Caco-2 (cell line): ENCODE results near the gene TTN. TPM values are rescaled to one million over a fixed set of nuclear protein-coding genes. Genes with fewer than 3 reads are reported as not detected.
A peak's percentile ranks its signal among the peaks of the same experiment; 100 is the strongest.

Source experiments
- BruUV-seq: library from RNA; stranded (reverse); fragments of 400-500 nt; replicated peaks from 2 replicates; lab custom pipeline; 2021; lab: Mats Ljungman, UMichigan
- CTCF ChIA-PET: fragments of 300-600 bp; sonication (Branson Sonifier 250); formaldehyde crosslinking; loops from one replicate; lab custom pipeline; 2022; ENCODE audit warnings: antibody characterized with exemption; lab: Charles Lee
- POLR2A ChIA-PET: fragments of 300-600 bp; sonication (Branson Sonifier 250); formaldehyde crosslinking; loops from one replicate; lab custom pipeline; 2022; ENCODE audit warnings: antibody characterized with exemption; lab: Charles Lee
- DNase-seq, 2 experiments: peaks; one replicate each; pipeline versions ENCODE4 v3.0.0 to v3.0.0-alpha.2; 2020 to 2022
- H3K27me3 ChIP-seq: replicated peaks from 2 replicates; pipeline ENCODE4 v1.6.0; 2011; ENCODE audit warnings: low read length; ENCODE audit not compliant: control insufficient read depth, insufficient read depth
- H3K36me3 ChIP-seq: 2 replicates; pipeline ENCODE4 v1.5.1; 2011; ENCODE audit warnings: low read length; ENCODE audit not compliant: control insufficient read depth, insufficient read depth
- H3K4me1 ChIP-seq: fragments of 250-450 bp; sonication (Bioruptor Pico); 2 replicates; pipeline ENCODE4 v1.5.1; 2020; ENCODE audit warnings: mild to moderate bottlenecking
- H3K4me3 ChIP-seq: 2 replicates; pipeline ENCODE4 v1.5.1; 2011; ENCODE audit warnings: low read depth, mild to moderate bottlenecking, control low read depth, low read length
- H3K9me3 ChIP-seq: fragments of 250-450 bp; sonication (Bioruptor Pico); 2 replicates; pipeline ENCODE4 v1.5.1; 2020; ENCODE audit warnings: mild to moderate bottlenecking, moderate library complexity
- H3K27ac Mint-ChIP-seq: one replicate; pipeline ENCODE4 v1.8.0; 2022; ENCODE audit warnings: mixed read lengths; ENCODE audit not compliant: unreplicated experiment
- H3K27me3 Mint-ChIP-seq: one replicate; pipeline ENCODE4 v1.8.0; 2022; ENCODE audit warnings: mixed read lengths; ENCODE audit not compliant: insufficient read depth, unreplicated experiment
- H3K36me3 Mint-ChIP-seq: one replicate; pipeline ENCODE4 v1.8.0; 2022; ENCODE audit warnings: mild to moderate bottlenecking, mixed read lengths; ENCODE audit not compliant: insufficient read depth, unreplicated experiment
- H3K4me1 Mint-ChIP-seq: one replicate; pipeline ENCODE4 v1.8.0; 2022; ENCODE audit warnings: low read depth, mixed read lengths; ENCODE audit not compliant: unreplicated experiment
- H3K4me3 Mint-ChIP-seq: one replicate; pipeline ENCODE4 v1.8.0; 2022; ENCODE audit warnings: mild to moderate bottlenecking, moderate library complexity, mixed read lengths; ENCODE audit not compliant: unreplicated experiment
- H3K9me3 Mint-ChIP-seq: one replicate; pipeline ENCODE4 v1.8.0; 2022; ENCODE audit warnings: mixed read lengths; ENCODE audit not compliant: unreplicated experiment
- intact Hi-C: fragments of 100-400 bp; cut with micrococcal nuclease; formaldehyde crosslinking; loops from one replicate; pipeline ENCODE4 v1.10.0; 2022; ENCODE audit not compliant: unreplicated experiment
- total RNA-seq: library from RNA; stranded (reverse); gene quantifications from 2 replicates; pipeline ENCODE4 v1.2.3, GENCODE V29; 2022
- TF ChIP-seq, protein P1 (sequence below), 2 experiments: fragments of 200-600 bp in 1 of 2; IDR thresholded peaks; 1 replicate in 1 of 2; 2 replicates in 1 of 2; pipeline versions ENCODE4 v1.5.1 to v1.8.0; 2011 to 2022; ENCODE audit warnings: antibody characterized with exemption in 1 of 2, control low read depth in 1 of 2, inconsistent platforms in 1 of 2, low read depth in 1 of 2, low read length in 1 of 2, mild to moderate bottlenecking in 1 of 2, moderate library complexity in 1 of 2; ENCODE audit not compliant: insufficient read depth in 1 of 2, severe bottlenecking in 1 of 2, unreplicated experiment in 1 of 2

Gene TTN
- total RNA-seq, 1 experiment from 2014 or later, result 9.3 TPM

GRCh38 chr2:178523596-178524134 lies 283.6 kb downstream of the TTN start:
- Mint-ChIP-seq H3K36me3 (peaks cover 5% of the 10 kb centered on the region), H3K4me1 (no peaks in the 10 kb centered on the region), H3K9me3 (no peaks in the 10 kb centered on the region), H3K4me3 (peak overlapping the region; percentile 89), H3K27ac (peak overlapping the region; percentile 87), H3K27me3 (no peaks in the 10 kb centered on the region)
- Histone ChIP-seq H3K9me3 (no peaks in the 10 kb centered on the region), H3K4me1 (0 out of 2 replicates have a peak, but pooled peaks cover 2% of the 10 kb centered on the region), H3K4me3 (peak overlapping the region; percentile 66), H3K36me3 (no peaks in the 10 kb centered on the region), H3K27me3 (no peaks in the 10 kb centered on the region)
- CTCF ChIA-PET, result interaction anchor here (0.6 kb wide), 1 partner anchor 34 kb away, joined by 3 read pairs; no protein-coding TSS in a partner anchor
- TF ChIP-seq, protein P1, sequence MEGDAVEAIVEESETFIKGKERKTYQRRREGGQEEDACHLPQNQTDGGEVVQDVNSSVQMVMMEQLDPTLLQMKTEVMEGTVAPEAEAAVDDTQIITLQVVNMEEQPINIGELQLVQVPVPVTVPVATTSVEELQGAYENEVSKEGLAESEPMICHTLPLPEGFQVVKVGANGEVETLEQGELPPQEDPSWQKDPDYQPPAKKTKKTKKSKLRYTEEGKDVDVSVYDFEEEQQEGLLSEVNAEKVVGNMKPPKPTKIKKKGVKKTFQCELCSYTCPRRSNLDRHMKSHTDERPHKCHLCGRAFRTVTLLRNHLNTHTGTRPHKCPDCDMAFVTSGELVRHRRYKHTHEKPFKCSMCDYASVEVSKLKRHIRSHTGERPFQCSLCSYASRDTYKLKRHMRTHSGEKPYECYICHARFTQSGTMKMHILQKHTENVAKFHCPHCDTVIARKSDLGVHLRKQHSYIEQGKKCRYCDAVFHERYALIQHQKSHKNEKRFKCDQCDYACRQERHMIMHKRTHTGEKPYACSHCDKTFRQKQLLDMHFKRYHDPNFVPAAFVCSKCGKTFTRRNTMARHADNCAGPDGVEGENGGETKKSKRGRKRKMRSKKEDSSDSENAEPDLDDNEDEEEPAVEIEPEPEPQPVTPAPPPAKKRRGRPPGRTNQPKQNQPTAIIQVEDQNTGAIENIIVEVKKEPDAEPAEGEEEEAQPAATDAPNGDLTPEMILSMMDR (IDR thresholded peaks at IDR 0.05; ENCODE audit: insufficient read depth in 1 of 2, low read depth in 1 of 2, low read length in 1 of 2, severe bottlenecking in 1 of 2, unreplicated experiment in 1 of 2), result no peak
- BruUV-seq, result TSS peak; percentile 49
- intact Hi-C loops, result loop anchor here (1.0 kb wide), 2 partner anchors 43 to 72 kb away; partner anchors contain the start of genes PJVK, PLEKHA3 and PRKRA
- no peak for DNase-seq
- POLR2A ChIA-PET, result interaction anchor here (1.5 kb wide), 1 partner anchor 72 kb away, joined by 4 read pairs; the partner anchor contains the start of genes PJVK and PRKRA

DNA sequence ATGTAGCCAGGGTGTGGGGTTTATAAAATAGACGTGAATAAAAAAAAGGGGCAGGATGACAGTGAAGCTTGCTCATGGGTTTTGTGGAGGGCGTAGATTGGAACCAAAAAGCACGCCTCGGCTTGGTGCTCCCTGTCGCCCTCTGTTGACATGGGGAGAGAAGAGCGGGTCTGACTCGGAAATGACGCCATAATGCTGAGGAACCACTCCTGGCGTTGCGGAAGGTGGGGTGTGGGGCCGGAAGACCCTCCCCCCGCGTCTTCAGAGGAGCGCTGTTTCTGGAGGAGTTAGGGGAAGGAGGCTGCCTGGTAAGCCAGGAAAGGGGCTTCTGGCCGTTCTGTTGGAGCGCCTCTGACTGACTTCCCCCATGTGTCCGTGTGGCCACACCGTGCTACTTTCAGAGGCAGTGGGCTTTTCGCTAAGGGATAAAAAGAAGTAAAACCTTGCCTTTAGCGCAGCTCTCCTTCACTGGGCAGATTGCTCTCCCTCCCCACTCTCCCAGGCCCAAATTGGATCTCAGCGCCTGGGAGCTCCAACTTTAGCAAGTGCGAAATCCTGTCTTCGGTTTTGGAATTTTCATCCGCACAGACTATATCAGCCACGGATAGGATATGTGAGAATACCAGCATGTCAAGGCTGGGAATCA lies 284.1 kb downstream of the TTN start:
- Histone ChIP-seq H3K4me1 (0 out of 2 replicates have a peak, but pooled peaks cover 2% of the 10 kb centered on the region), H3K9me3 (no peaks in the 10 kb centered on the region), H3K36me3 (no peaks in the 10 kb centered on the region), H3K27me3 (no peaks in the 10 kb centered on the region), H3K4me3 (peak overlapping the region; percentile 66)
- ChIA-PET POLR2A (interaction anchor here (0.5 to 1.5 kb wide), 2 partner anchors 72 to 288 kb away, joined by 4 to 5 read pairs; partner anchors contain the start of genes PJVK and PRKRA), CTCF (interaction anchor here (0.6 kb wide), 1 partner anchor 41 kb away, joined by 3 read pairs; no protein-coding TSS in a partner anchor)
- no TSS peak for BruUV-seq
- Mint-ChIP-seq H3K36me3 (peaks cover 5% of the 10 kb centered on the region), H3K27me3 (no peaks in the 10 kb centered on the region), H3K27ac (peak overlapping the region; percentile 87), H3K9me3 (no peaks in the 10 kb centered on the region), H3K4me3 (peak overlapping the region; percentile 89), H3K4me1 (no peaks in the 10 kb centered on the region)
- intact Hi-C loops, result loop anchor here (1.0 kb wide), 2 partner anchors 43 to 72 kb away; partner anchors contain the start of genes PJVK, PLEKHA3 and PRKRA
- DNase-seq, result peak; percentile 83 to 87
- TF ChIP-seq, protein P1 (IDR thresholded peaks at IDR 0.05; ENCODE audit: insufficient read depth in 1 of 2, low read depth in 1 of 2, low read length in 1 of 2, severe bottlenecking in 1 of 2, unreplicated experiment in 1 of 2), result peak; percentile 77 to 89

GRCh38 chr2:178521304-178522150 lies 285.7 kb downstream of the TTN start:
- H3K4me3 Mint-ChIP-seq, result no peak overlapping the region
- H3K4me1 Mint-ChIP-seq, result no peaks in the 10 kb centered on the region
- Histone ChIP-seq H3K9me3 (no peaks in the 10 kb centered on the region), H3K27me3 (no peaks in the 10 kb centered on the region), H3K4me1 (0 out of 2 replicates have a peak, but pooled peaks cover 2% of the 10 kb centered on the region), H3K4me3 (no peak overlapping the region), H3K36me3 (no peaks in the 10 kb centered on the region)
- intact Hi-C loops, result no loop called here
- no peak overlapping the region for H3K27ac Mint-ChIP-seq
- H3K27me3 Mint-ChIP-seq, result no peaks in the 10 kb centered on the region
- ChIA-PET CTCF (no interaction called here), POLR2A (no interaction called here)
- peaks cover 5% of the 10 kb centered on the region for H3K36me3 Mint-ChIP-seq
- DNase-seq, result no peak
- BruUV-seq, result no TSS peak
- TF ChIP-seq, protein P1 (IDR thresholded peaks at IDR 0.05; ENCODE audit: insufficient read depth in 1 of 2, low read depth in 1 of 2, low read length in 1 of 2, severe bottlenecking in 1 of 2, unreplicated experiment in 1 of 2), result no peak
- no peaks in the 10 kb centered on the region for H3K9me3 Mint-ChIP-seq
